Endothelial cell of umbilical vein (primary cell): ENCODE results near the gene SUPT5H. TPM values are rescaled to one million over a fixed set of nuclear protein-coding genes. Genes with fewer than 3 reads are reported as not detected.

ENCODE experiments used
- BruUV-seq: library from RNA; stranded (reverse); fragments of 400-500 nt; replicated peaks from 2 replicates; lab custom pipeline; 2021; lab: Mats Ljungman, UMichigan
- CTCF ChIA-PET: fragments of 300-600, 350-600 bp; sonication (Branson Sonifier 250); formaldehyde crosslinking; loops from one replicate; lab custom pipeline; 2021; ENCODE audit warnings: antibody characterized with exemption, inconsistent platforms; lab: Charles Lee
- POLR2A ChIA-PET: fragments of 300-600, 350-600 bp; sonication (Branson Sonifier 250); formaldehyde crosslinking; loops from one replicate; lab custom pipeline; 2021; ENCODE audit warnings: antibody characterized with exemption, inconsistent platforms; lab: Charles Lee
- DNase-seq: peaks from one replicate; pipeline ENCODE4 v3.0.0-alpha.2; 2011; ENCODE audit warnings: low read depth, low spot score
- FAIRE-seq: peaks from 2 replicates; lab custom pipeline; 2011; peaks lifted over from hg19 to GRCh38; lab: Jason Lieb, UNC
- H2AFZ ChIP-seq: 2 replicates; pipeline ENCODE4 v1.6.0; 2012; ENCODE audit warnings: low read depth, low read length, control low read depth, inconsistent platforms
- H3K27ac ChIP-seq: 2 replicates; pipeline ENCODE4 v1.5.1; 2011; ENCODE audit warnings: low read depth, mild to moderate bottlenecking, control low read depth, low read length, moderate library complexity; ENCODE audit not compliant: insufficient read depth
- H3K27me3 ChIP-seq, 2 experiments: 2 replicates each; pipeline versions ENCODE4 v1.6.0 to v1.6.1; 2011; ENCODE audit warnings: low read length in 2 of 2, mixed read lengths in 1 of 2; ENCODE audit not compliant: control insufficient read depth in 2 of 2, insufficient read depth in 2 of 2
- H3K36me3 ChIP-seq, 2 experiments: 2 replicates in 1 of 2; 3 replicates in 1 of 2; pipeline ENCODE4 v1.5.1; 2011; ENCODE audit warnings: low read length in 2 of 2, mild to moderate bottlenecking in 1 of 2, moderate library complexity in 1 of 2; ENCODE audit not compliant: control insufficient read depth in 2 of 2, insufficient read depth in 2 of 2; ENCODE audit errors: extremely low read depth in 1 of 2
- H3K4me1 ChIP-seq: 3 replicates; pipeline ENCODE4 v1.5.1; 2011; ENCODE audit warnings: mild to moderate bottlenecking, low read length; ENCODE audit not compliant: control insufficient read depth, insufficient read depth; ENCODE audit errors: extremely low read depth
- H3K4me2 ChIP-seq: 2 replicates; pipeline ENCODE4 v1.6.1; 2011; ENCODE audit warnings: low read length, control low read depth, mixed read lengths; ENCODE audit not compliant: insufficient read depth
- H3K4me3 ChIP-seq, 3 experiments: fragments of 200-600 bp in 1 of 3; sonication (generic), shearing (Covaris generic) in 1 of 3; replicated peaks in 1 of 3; 2 replicates each; pipeline ENCODE4 v1.5.1; 2011 to 2016; ENCODE audit warnings: control low read depth in 3 of 3, low read length in 3 of 3, mild to moderate bottlenecking in 2 of 3, inconsistent platforms in 1 of 3, low read depth in 1 of 3, moderate library complexity in 1 of 3; ENCODE audit not compliant: insufficient read depth in 1 of 3
- H3K79me2 ChIP-seq: 2 replicates; pipeline ENCODE4 v1.6.0; 2012; ENCODE audit warnings: low read length, inconsistent platforms; ENCODE audit not compliant: control insufficient read depth, insufficient read depth
- H3K9ac ChIP-seq: replicated peaks from 2 replicates; pipeline ENCODE3; 2011; ENCODE audit warnings: low read length, control low read depth; ENCODE audit not compliant: insufficient read depth; ENCODE audit errors: extremely low read depth
- H3K9me1 ChIP-seq: replicated peaks from 3 replicates; pipeline ENCODE4 v1.6.0; 2011; ENCODE audit warnings: mild to moderate bottlenecking, low read length; ENCODE audit not compliant: control insufficient read depth, insufficient read depth; ENCODE audit errors: extremely low read depth
- H3K9me3 ChIP-seq: replicated peaks from 2 replicates; pipeline ENCODE4 v1.5.1; 2012; ENCODE audit warnings: low read length, inconsistent platforms; ENCODE audit not compliant: control insufficient read depth, insufficient read depth
- H4K20me1 ChIP-seq: replicated peaks from 2 replicates; pipeline ENCODE3; 2011; ENCODE audit warnings: mild to moderate bottlenecking, low read length; ENCODE audit not compliant: control insufficient read depth, insufficient read depth; ENCODE audit errors: extremely low read depth
- EZH2 ChIP-seq: IDR thresholded peaks from 2 replicates; pipeline ENCODE4 v1.6.1; 2012; ENCODE audit warnings: borderline replicate concordance, low read depth, mild to moderate bottlenecking, moderate library complexity, low read length, inconsistent platforms; ENCODE audit not compliant: severe bottlenecking
- FOS ChIP-seq: IDR thresholded peaks from 2 replicates; pipeline ENCODE4 v1.6.1; 2011; ENCODE audit warnings: mild to moderate bottlenecking, low read length, moderate library complexity, borderline replicate concordance; ENCODE audit not compliant: insufficient read depth
- GATA2 ChIP-seq: IDR thresholded peaks from 2 replicates; pipeline ENCODE4 v1.7.0; 2011; ENCODE audit warnings: low read depth, mild to moderate bottlenecking, moderate library complexity, mixed read lengths, low read length; ENCODE audit not compliant: insufficient read length, insufficient read depth
- JUN ChIP-seq: IDR thresholded peaks from 2 replicates; pipeline ENCODE4 v1.6.1; 2011; ENCODE audit warnings: borderline replicate concordance, low read depth; ENCODE audit not compliant: insufficient read length, insufficient read depth
- MAX ChIP-seq: IDR thresholded peaks from 2 replicates; pipeline ENCODE4 v1.6.1; 2011; ENCODE audit not compliant: insufficient read depth, insufficient read length
- MYC ChIP-seq: IDR thresholded peaks from one replicate; pipeline ENCODE4 v1.6.1; 2011; ENCODE audit warnings: mild to moderate bottlenecking, low read depth, low read length
- POLR2A ChIP-seq: IDR thresholded peaks from 2 replicates; pipeline ENCODE4 v1.6.1; 2012; ENCODE audit warnings: low read depth, mild to moderate bottlenecking, control low read depth, low read length
- POLR2AphosphoS5 ChIP-seq: IDR thresholded peaks from 2 replicates; pipeline ENCODE4 v1.6.1; 2012; ENCODE audit warnings: low read depth, mild to moderate bottlenecking, control low read depth, low read length, moderate library complexity; ENCODE audit not compliant: insufficient read depth
- dilution Hi-C: fragments of 300-500 bp; cut with MboI; formaldehyde crosslinking; loops from one replicate; pipeline ENCODE4 v1.15.0; 2019; ENCODE audit warnings: low sequenced_read_pairs; ENCODE audit not compliant: extremely low pct_ligation_motif_present
- intact Hi-C: fragments of 100-400 bp; cut with micrococcal nuclease; formaldehyde crosslinking; loops from one replicate; pipeline ENCODE4 v1.10.0; 2022
- polyA plus RNA-seq, 4 experiments: library from polyadenylated mRNA; depleted of rRNA in 3 of 4; stranded (reverse) in 3 of 4; unstranded in 1 of 4; fragments of >200 nt; gene quantifications; 2 replicates each; pipeline versions ENCODE4 v1.2.1 to v1.2.3, GENCODE V29; 2011 to 2012; ENCODE audit warnings: missing spikeins in 1 of 4
- total RNA-seq: library from RNA; stranded (reverse); gene quantifications from 2 replicates; pipeline ENCODE4 v1.2.3, GENCODE V29; 2021
- TF ChIP-seq, protein P1 (sequence below), 2 donors: IDR thresholded peaks; 1 replicate in 1 of 2; 2 replicates in 1 of 2; pipeline ENCODE4 v1.5.1; 2011; ENCODE audit warnings: low read length in 2 of 2, mild to moderate bottlenecking in 2 of 2, moderate library complexity in 2 of 2, control low read depth in 1 of 2, inconsistent platforms in 1 of 2, low read depth in 1 of 2; ENCODE audit not compliant: insufficient read depth in 1 of 2; ENCODE audit errors: extremely low read depth in 1 of 2

SUPT5H gene
- total and polyA plus RNA-seq, 2 donors (not counting 3 experiments of a cell fraction or from before 2014, with no cell fraction given): 87.6 to 120 TPM

DNA sequence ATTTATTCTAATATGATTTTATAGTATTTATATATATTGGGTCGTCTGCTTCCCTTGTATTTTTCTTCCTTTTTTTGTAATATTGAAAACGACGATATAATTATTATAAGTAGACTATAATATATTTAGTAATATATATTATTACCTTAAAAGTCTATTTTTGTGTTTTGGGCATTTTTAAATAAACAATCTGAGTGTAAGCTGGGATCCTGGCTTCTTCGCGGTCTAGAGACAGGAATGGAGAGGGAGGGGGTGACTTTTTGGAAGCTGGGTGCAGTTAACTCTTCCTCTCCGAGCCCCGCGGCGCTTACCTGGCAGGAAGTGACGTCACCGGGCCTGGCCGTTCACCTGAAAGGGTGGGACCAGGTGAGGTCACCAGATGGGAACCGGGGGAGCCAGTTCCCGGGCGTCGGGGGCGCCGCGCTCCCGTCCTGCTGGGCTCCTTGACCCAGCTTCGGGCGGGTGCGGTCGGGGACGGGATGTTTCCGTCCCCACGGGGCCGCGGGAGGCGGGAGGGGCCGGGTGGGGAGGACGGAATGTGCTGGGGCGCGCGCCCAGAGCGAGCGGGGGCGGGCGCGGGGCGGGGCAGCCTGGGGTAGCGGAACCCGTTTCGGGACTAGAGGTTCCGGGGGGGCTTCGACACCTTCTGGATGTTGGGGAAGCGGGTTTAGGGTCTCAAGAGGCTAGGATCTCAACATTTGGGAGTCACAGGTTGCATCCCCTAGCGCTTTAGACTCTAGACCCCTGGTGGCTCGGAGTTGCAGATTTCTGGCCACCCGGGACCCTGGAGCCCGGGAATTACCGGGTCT is 36.0 kb upstream of the SUPT5H start:
- H3K9ac ChIP-seq: peak overlapping the region; percentile 80
- FAIRE-seq (peak; percentile 47), DNase-seq (peak; percentile 55)
- no peaks in the 10 kb centered on the region for H3K27me3 ChIP-seq
- POLR2A ChIA-PET: interaction anchor here (1.0 kb wide), 1 partner anchor 26 kb away, joined by 3 read pairs; the partner anchor contains the start of gene RPS16
- BruUV-seq: TSS peak; percentile 44
- H3K9me1 ChIP-seq: no peaks in the 10 kb centered on the region
- peak overlapping the region; percentile 29 for H2AFZ ChIP-seq
- H3K4me3 ChIP-seq: peak overlapping the region; percentile 34 to 52 (median 38)
- H3K79me2 ChIP-seq: peaks cover 28% of the 10 kb centered on the region
- no peaks in the 10 kb centered on the region for H3K9me3 ChIP-seq
- peak overlapping the region; percentile 82 for H3K4me2 ChIP-seq
- peak overlapping the region; percentile 83 for H3K27ac ChIP-seq
- dilution Hi-C loops: no loop called here
- TF ChIP-seq JUN (peak; percentile 29), GATA2 (no peak), MAX (no peak), MYC (no peak), EZH2 (no peak), POLR2A (peak; percentile 66), POLR2AphosphoS5 (no peak), FOS (peak; percentile 18)
- TF ChIP-seq, protein P1, sequence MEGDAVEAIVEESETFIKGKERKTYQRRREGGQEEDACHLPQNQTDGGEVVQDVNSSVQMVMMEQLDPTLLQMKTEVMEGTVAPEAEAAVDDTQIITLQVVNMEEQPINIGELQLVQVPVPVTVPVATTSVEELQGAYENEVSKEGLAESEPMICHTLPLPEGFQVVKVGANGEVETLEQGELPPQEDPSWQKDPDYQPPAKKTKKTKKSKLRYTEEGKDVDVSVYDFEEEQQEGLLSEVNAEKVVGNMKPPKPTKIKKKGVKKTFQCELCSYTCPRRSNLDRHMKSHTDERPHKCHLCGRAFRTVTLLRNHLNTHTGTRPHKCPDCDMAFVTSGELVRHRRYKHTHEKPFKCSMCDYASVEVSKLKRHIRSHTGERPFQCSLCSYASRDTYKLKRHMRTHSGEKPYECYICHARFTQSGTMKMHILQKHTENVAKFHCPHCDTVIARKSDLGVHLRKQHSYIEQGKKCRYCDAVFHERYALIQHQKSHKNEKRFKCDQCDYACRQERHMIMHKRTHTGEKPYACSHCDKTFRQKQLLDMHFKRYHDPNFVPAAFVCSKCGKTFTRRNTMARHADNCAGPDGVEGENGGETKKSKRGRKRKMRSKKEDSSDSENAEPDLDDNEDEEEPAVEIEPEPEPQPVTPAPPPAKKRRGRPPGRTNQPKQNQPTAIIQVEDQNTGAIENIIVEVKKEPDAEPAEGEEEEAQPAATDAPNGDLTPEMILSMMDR (IDR thresholded peaks at IDR 0.05; ENCODE audit: extremely low read depth in 1 of 2, insufficient read depth in 1 of 2, low read depth in 1 of 2, low read length in 2 of 2): peak in 1 of 2 donors; percentile 11
- H4K20me1 ChIP-seq: no peaks in the 10 kb centered on the region
- CTCF ChIA-PET: interaction anchor here (2.3 to 5.0 kb wide), 2 partner anchors 12 to 18 kb away, joined by 6 to 42 read pairs; partner anchors contain the start of genes MED29 and PAF1
- intact Hi-C loops: no loop called here
- H3K36me3 ChIP-seq: no peaks in the 10 kb centered on the region
- H3K4me1 ChIP-seq: peaks cover 41% of the 10 kb centered on the region
